H1 (cell line): ENCODE measurements around the gene IGFBP3. TPM values are rescaled to one million over a fixed set of nuclear protein-coding genes. Genes with fewer than 3 reads are reported as not detected.

Source experiments
- CTCF ChIA-PET: fragments of 300-600 bp; sonication (Branson Sonifier 250); formaldehyde crosslinking; loops from one replicate; lab custom pipeline; 2021; ENCODE audit not compliant: partially characterized antibody; lab: Charles Lee
- POLR2A ChIA-PET: fragments of 300-600 bp; sonication (Branson Sonifier 250); formaldehyde crosslinking; loops from one replicate; lab custom pipeline; 2021; ENCODE audit warnings: inconsistent platforms; ENCODE audit not compliant: partially characterized antibody; lab: Charles Lee
- DNase-seq, 2 experiments: peaks; one replicate each; pipeline versions ENCODE4 v3.0.0 to v3.0.0-alpha.2; 2010 to 2022; ENCODE audit warnings: low spot score in 2 of 2, low read depth in 1 of 2, mixed read lengths in 1 of 2
- FAIRE-seq: peaks from 2 replicates; lab custom pipeline; 2011; peaks lifted over from hg19 to GRCh38; lab: Jason Lieb, UNC
- H2AFZ ChIP-seq: 2 replicates; pipeline ENCODE4 v1.8.1; 2012; ENCODE audit warnings: low read length, inconsistent platforms
- H2AK5ac ChIP-seq: 2 replicates; pipeline ENCODE4 v1.6.1; 2013; ENCODE audit warnings: low read depth, low read length
- H2BK120ac ChIP-seq: replicated peaks from 2 replicates; pipeline ENCODE3; 2013; ENCODE audit warnings: low read depth, low read length, inconsistent platforms
- H2BK12ac ChIP-seq: 2 replicates; pipeline ENCODE4 v1.6.1; 2013; ENCODE audit warnings: low read depth, low read length
- H2BK15ac ChIP-seq: 2 replicates; pipeline ENCODE4 v1.6.1; 2013; ENCODE audit warnings: low read length
- H2BK20ac ChIP-seq: 2 replicates; pipeline ENCODE4 v1.6.1; 2013; ENCODE audit warnings: low read length
- H2BK5ac ChIP-seq: 2 replicates; pipeline ENCODE4 v1.6.1; 2013; ENCODE audit warnings: low read depth, low read length
- H3K14ac ChIP-seq: 2 replicates; pipeline ENCODE4 v1.6.1; 2013; ENCODE audit warnings: inconsistent platforms; ENCODE audit not compliant: insufficient read length
- H3K18ac ChIP-seq: 2 replicates; pipeline ENCODE4 v1.6.1; 2013; ENCODE audit warnings: low read length; ENCODE audit errors: extremely low read depth
- H3K23ac ChIP-seq: 2 replicates; pipeline ENCODE4 v1.6.1; 2013; ENCODE audit warnings: inconsistent platforms; ENCODE audit not compliant: insufficient read length
- H3K23me2 ChIP-seq: 2 replicates; pipeline ENCODE4 v1.6.1; 2013; ENCODE audit warnings: low read depth, low read length
- H3K27ac ChIP-seq: 2 replicates; pipeline ENCODE4 v1.6.1; 2011; ENCODE audit warnings: low read depth, low read length, inconsistent platforms
- H3K27me3 ChIP-seq, 4 experiments: replicated peaks in 1 of 4; 1 replicate in 1 of 4; 2 replicates in 3 of 4; pipeline versions ENCODE4 v1.6.1 to v1.8.1; 2011 to 2013; ENCODE audit warnings: low read length in 3 of 4, mild to moderate bottlenecking in 3 of 4, inconsistent platforms in 2 of 4, mixed read lengths in 2 of 4, moderate library complexity in 1 of 4; ENCODE audit not compliant: control insufficient read depth in 3 of 4, insufficient read depth in 3 of 4; ENCODE audit errors: extremely low read depth in 1 of 4
- H3K36me3 ChIP-seq, 4 experiments: 2 replicates each; pipeline versions ENCODE4 v1.6.1 to v1.8.1; 2011 to 2013; ENCODE audit warnings: mild to moderate bottlenecking in 4 of 4, low read length in 3 of 4, moderate library complexity in 2 of 4, control low read depth in 1 of 4, inconsistent platforms in 1 of 4; ENCODE audit not compliant: insufficient read depth in 4 of 4, control insufficient read depth in 2 of 4
- H3K4ac ChIP-seq: replicated peaks from 2 replicates; pipeline ENCODE3; 2013; ENCODE audit warnings: low read length, low read depth, mixed read lengths, inconsistent platforms; ENCODE audit not compliant: insufficient read length
- H3K4me1 ChIP-seq, 4 experiments: replicated peaks in 1 of 4; 1 replicate in 1 of 4; 2 replicates in 3 of 4; pipeline versions ENCODE4 v1.6.1 to v1.8.1; 2011 to 2013; ENCODE audit warnings: low read length in 3 of 4, inconsistent platforms in 2 of 4, mixed read lengths in 1 of 4; ENCODE audit not compliant: insufficient read depth in 4 of 4, control insufficient read depth in 3 of 4
- H3K4me2 ChIP-seq, 2 experiments: 2 replicates each; pipeline versions ENCODE4 v1.6.1 to v1.8.1; 2011 to 2013; ENCODE audit warnings: low read depth in 2 of 2, low read length in 2 of 2, control low read depth in 1 of 2, inconsistent platforms in 1 of 2, mild to moderate bottlenecking in 1 of 2; ENCODE audit not compliant: insufficient read depth in 1 of 2
- H3K4me3 ChIP-seq, 4 experiments: fragments of 200-600, 300-600 bp in 1 of 4; sonication (generic), shearing (Covaris generic), sonication (Bioruptor Twin) in 1 of 4; 2 replicates each; pipeline versions ENCODE4 v1.5.1 to v1.8.1; 2011 to 2016; ENCODE audit warnings: low read length in 4 of 4, low read depth in 3 of 4, control low read depth in 2 of 4, inconsistent platforms in 2 of 4, mild to moderate bottlenecking in 2 of 4, mixed read lengths in 1 of 4, moderate library complexity in 1 of 4; ENCODE audit not compliant: insufficient read depth in 2 of 4; ENCODE audit errors: extremely low read depth in 1 of 4
- H3K56ac ChIP-seq: replicated peaks from 2 replicates; pipeline ENCODE3; 2013; ENCODE audit warnings: low read depth, mild to moderate bottlenecking, mixed read lengths, low read length, inconsistent platforms; ENCODE audit not compliant: insufficient read length
- H3K79me1 ChIP-seq: 2 replicates; pipeline ENCODE4 v1.6.1; 2013; ENCODE audit warnings: low read depth, low read length, control low read depth
- H3K79me2 ChIP-seq, 2 experiments: 2 replicates each; pipeline versions ENCODE4 v1.6.1 to v1.8.1; 2012 to 2013; ENCODE audit warnings: low read length in 2 of 2, mild to moderate bottlenecking in 2 of 2, inconsistent platforms in 1 of 2; ENCODE audit not compliant: insufficient read depth in 2 of 2, control insufficient read depth in 1 of 2
- H3K9ac ChIP-seq, 4 experiments: replicated peaks in 1 of 4; 1 replicate in 1 of 4; 2 replicates in 3 of 4; pipeline versions ENCODE4 v1.6.1 to v1.8.1; 2011 to 2013; ENCODE audit warnings: low read depth in 3 of 4, low read length in 3 of 4, control low read depth in 2 of 4, mild to moderate bottlenecking in 2 of 4, moderate library complexity in 2 of 4, inconsistent platforms in 1 of 4; ENCODE audit errors: extremely low read depth in 1 of 4
- H3K9me3 ChIP-seq, 2 experiments: 2 replicates each; pipeline versions ENCODE4 v1.6.1 to v1.8.1; 2012 to 2013; ENCODE audit warnings: mild to moderate bottlenecking in 2 of 2, moderate library complexity in 2 of 2, control low read depth in 1 of 2, inconsistent platforms in 1 of 2, low read depth in 1 of 2, low read length in 1 of 2, mixed read lengths in 1 of 2; ENCODE audit not compliant: insufficient read depth in 2 of 2
- H4K20me1 ChIP-seq, 2 experiments: replicated peaks in 1 of 2; 2 replicates each; pipeline versions ENCODE3 to v1.8.1; 2011 to 2013; ENCODE audit warnings: inconsistent platforms in 2 of 2, low read length in 2 of 2, mild to moderate bottlenecking in 1 of 2; ENCODE audit not compliant: insufficient read depth in 2 of 2, control insufficient read depth in 1 of 2
- H4K5ac ChIP-seq: 2 replicates; pipeline ENCODE4 v1.6.1; 2013; ENCODE audit warnings: low read length, low read depth, mixed read lengths, inconsistent platforms; ENCODE audit not compliant: insufficient read length
- H4K8ac ChIP-seq: 2 replicates; pipeline ENCODE4 v1.8.0; 2013; ENCODE audit warnings: mild to moderate bottlenecking, moderate library complexity, low read length, inconsistent platforms; ENCODE audit not compliant: insufficient read depth; ENCODE audit errors: extremely low read depth
- H4K91ac ChIP-seq: replicated peaks from 2 replicates; pipeline ENCODE3; 2013; ENCODE audit warnings: low read length, mixed read lengths, inconsistent platforms; ENCODE audit not compliant: insufficient read length
- BRCA1 ChIP-seq: IDR thresholded peaks from 2 replicates; pipeline ENCODE4 v1.6.1; 2012; ENCODE audit warnings: low read depth, low read length, improper control_type of control experiment
- CBX8 ChIP-seq: fragments of 300-800, 300-1000 bp; sonication (generic); IDR thresholded peaks from 2 replicates; pipeline ENCODE4 v1.7.1; 2016; ENCODE audit warnings: low read depth, low read length, borderline replicate concordance
- CHD2 ChIP-seq: IDR thresholded peaks from 2 replicates; pipeline ENCODE4 v1.6.1; 2012; ENCODE audit warnings: low read length, improper control_type of control experiment
- CREB1 ChIP-seq: IDR thresholded peaks from 2 replicates; pipeline ENCODE4 v1.6.1; 2012; ENCODE audit warnings: inconsistent platforms
- FOSL1 ChIP-seq: IDR thresholded peaks from 2 replicates; pipeline ENCODE4 v1.6.1; 2011; ENCODE audit warnings: mild to moderate bottlenecking, low read depth, low read length, moderate library complexity; ENCODE audit not compliant: insufficient read depth
- KDM5A ChIP-seq: fragments of 200-600 bp; IDR thresholded peaks from 2 replicates; pipeline ENCODE4 v1.7.1; 2012; ENCODE audit warnings: mild to moderate bottlenecking, low read length, inconsistent platforms, mixed read lengths
- SAP30 ChIP-seq: fragments of 300-600 bp; sonication (generic); IDR thresholded peaks from 2 replicates; pipeline ENCODE4 v1.7.1; 2012; ENCODE audit warnings: low read length, moderate library complexity, mild to moderate bottlenecking, inconsistent platforms; ENCODE audit not compliant: insufficient read depth, insufficient replicate concordance
- SP1 ChIP-seq: IDR thresholded peaks from 2 replicates; pipeline ENCODE4 v1.6.1; 2011; ENCODE audit warnings: low read depth, low read length
- SUZ12 ChIP-seq: fragments of 200-600 bp; sonication (generic); IDR thresholded peaks from 2 replicates; pipeline ENCODE4 v1.6.1; 2012; ENCODE audit warnings: mild to moderate bottlenecking, inconsistent platforms, low read length, moderate library complexity, mixed read lengths
- TAF7 ChIP-seq: optimal IDR thresholded peaks from 2 replicates; pipeline ENCODE3; 2011; ENCODE audit warnings: low read depth, mild to moderate bottlenecking, inconsistent platforms, low read length, moderate library complexity, borderline replicate concordance
- TCF12 ChIP-seq: IDR thresholded peaks from 2 replicates; pipeline ENCODE4 v1.6.1; 2011; ENCODE audit warnings: low read depth, mild to moderate bottlenecking, low read length
- WGBS, 2 experiments: shearing (Covaris generic) in 1 of 2; methylation state at CpG; one replicate each; pipeline versions ENCODE4 v1.1.6 to v1.1.7; 2013 to 2015; ENCODE audit warnings: low lambda C conversion rate in 2 of 2, mixed read lengths in 2 of 2, inconsistent platforms in 1 of 2, low coverage in 1 of 2, missing lambda C conversion rate in 1 of 2; ENCODE audit not compliant: insufficient replicate concordance in 2 of 2, insufficient coverage in 1 of 2, insufficient read length in 1 of 2; ENCODE audit errors: extremely low coverage in 1 of 2, missing lambda C conversion rate in 1 of 2; 5-methylcytosine and 5-hydroxymethylcytosine counted together
- polyA plus RNA-seq, 7 experiments: library from polyadenylated mRNA; depleted of rRNA in 3 of 7; stranded (reverse) in 5 of 7; unstranded in 2 of 7; fragments of >200 nt in 5 of 7; fragments of 200-250 nt in 2 of 7; gene quantifications; 1 replicate in 5 of 7; 2 replicates in 1 of 7; 4 replicates in 1 of 7; pipeline versions ENCODE4 v1.2.1 to v1.2.3, GENCODE V29; 2011 to 2013; ENCODE audit warnings: missing spikeins in 2 of 7, mixed read lengths in 2 of 7
- total RNA-seq: library from RNA; stranded (reverse); fragmentation: NEBNext Ultra II Directional; extraction: Animal tissue kit (Norgen Biotek cat#: 25700); gene quantifications from 2 replicates; pipeline ENCODE4 v1.2.1, GENCODE V29; 2021
- TF ChIP-seq, protein P1 (sequence below), 3 experiments: IDR thresholded peaks; 1 replicate in 2 of 3; 2 replicates in 1 of 3; pipeline versions ENCODE4 v1.5.1 to v1.6.1; 2011; ENCODE audit warnings: low read length in 3 of 3, mild to moderate bottlenecking in 3 of 3, inconsistent platforms in 2 of 3, low read depth in 1 of 3, moderate library complexity in 1 of 3; ENCODE audit not compliant: insufficient read depth in 1 of 3; ENCODE audit errors: control extremely low read depth in 1 of 3

Gene IGFBP3
- total and polyA plus RNA-seq, 2 of the 8 experiments (the other 6 are each of a cell fraction or from before 2014, with no cell fraction given), result 5.5 to 12.1 TPM

DNA sequence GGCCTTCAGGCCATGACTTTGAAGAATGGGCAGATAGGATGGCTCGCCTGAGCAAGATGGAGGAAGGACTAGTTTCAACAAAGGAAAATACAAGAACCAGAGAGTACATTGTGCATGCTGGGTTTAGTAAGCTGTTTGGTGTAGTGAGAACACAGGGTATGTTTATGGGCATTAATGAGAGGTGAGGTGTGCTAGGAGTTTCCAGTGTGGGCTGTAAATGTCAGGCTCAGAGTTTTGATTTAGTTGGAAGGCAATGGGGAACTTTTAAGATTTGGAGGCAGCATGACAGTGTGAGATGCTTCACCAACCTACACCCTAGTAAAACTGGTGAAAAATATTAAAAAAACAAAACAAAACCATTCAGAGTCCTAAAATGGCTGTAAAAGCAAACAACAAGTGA lies 19.5 kb downstream of the IGFBP3 start:
- H3K27me3 ChIP-seq, result peaks cover 0 to 2% (median under 1%) of the 10 kb centered on the region in 4 experiments; a peak in 2 of 7 replicates
- no peak overlapping the region for H4K91ac ChIP-seq
- H4K5ac ChIP-seq, result no peak overlapping the region
- FAIRE-seq, result no peak
- no peaks in the 10 kb centered on the region for H3K79me2 ChIP-seq
- no peak overlapping the region for H2BK15ac ChIP-seq
- H4K20me1 ChIP-seq, result no peaks in the 10 kb centered on the region
- H3K79me1 ChIP-seq, result no peaks in the 10 kb centered on the region
- WGBS, 2 experiments, result 94% methylated on average over 1 of the region's 1 CpG; no CpG with 5 or more reads in 1 of the 2 experiments
- H3K56ac ChIP-seq, result no peak overlapping the region
- no peak overlapping the region for H3K4me2 ChIP-seq
- H3K36me3 ChIP-seq, result no peaks in the 10 kb centered on the region
- no peak overlapping the region for H2AFZ ChIP-seq
- DNase-seq, result no peak
- H3K9me3 ChIP-seq, result no peaks in the 10 kb centered on the region
- no peak overlapping the region for H3K23ac ChIP-seq
- H2BK20ac ChIP-seq, result no peak overlapping the region
- H3K27ac ChIP-seq, result no peak overlapping the region
- H3K23me2 ChIP-seq, result no peaks in the 10 kb centered on the region
- no peak overlapping the region for H2BK12ac ChIP-seq
- H3K14ac ChIP-seq, result no peak overlapping the region
- no peak overlapping the region for H3K18ac ChIP-seq
- H2BK120ac ChIP-seq, result no peak overlapping the region
- CTCF ChIA-PET, result interaction anchor here (1.0 to 2.4 kb wide), 6 partner anchors 9 to 29 kb away, joined by 4 to 20 read pairs (median 6); partner anchors contain the start of gene CCDC201
- H3K9ac ChIP-seq, result no peak overlapping the region
- H3K4me3 ChIP-seq, result no peak overlapping the region
- no peak overlapping the region for H3K4ac ChIP-seq
- H4K8ac ChIP-seq, result no peak overlapping the region
- H3K4me1 ChIP-seq, result no peaks in the 10 kb centered on the region
- H2AK5ac ChIP-seq, result no peak overlapping the region
- H2BK5ac ChIP-seq, result no peak overlapping the region
- POLR2A ChIA-PET, result no interaction called here
- TF ChIP-seq, protein P1, sequence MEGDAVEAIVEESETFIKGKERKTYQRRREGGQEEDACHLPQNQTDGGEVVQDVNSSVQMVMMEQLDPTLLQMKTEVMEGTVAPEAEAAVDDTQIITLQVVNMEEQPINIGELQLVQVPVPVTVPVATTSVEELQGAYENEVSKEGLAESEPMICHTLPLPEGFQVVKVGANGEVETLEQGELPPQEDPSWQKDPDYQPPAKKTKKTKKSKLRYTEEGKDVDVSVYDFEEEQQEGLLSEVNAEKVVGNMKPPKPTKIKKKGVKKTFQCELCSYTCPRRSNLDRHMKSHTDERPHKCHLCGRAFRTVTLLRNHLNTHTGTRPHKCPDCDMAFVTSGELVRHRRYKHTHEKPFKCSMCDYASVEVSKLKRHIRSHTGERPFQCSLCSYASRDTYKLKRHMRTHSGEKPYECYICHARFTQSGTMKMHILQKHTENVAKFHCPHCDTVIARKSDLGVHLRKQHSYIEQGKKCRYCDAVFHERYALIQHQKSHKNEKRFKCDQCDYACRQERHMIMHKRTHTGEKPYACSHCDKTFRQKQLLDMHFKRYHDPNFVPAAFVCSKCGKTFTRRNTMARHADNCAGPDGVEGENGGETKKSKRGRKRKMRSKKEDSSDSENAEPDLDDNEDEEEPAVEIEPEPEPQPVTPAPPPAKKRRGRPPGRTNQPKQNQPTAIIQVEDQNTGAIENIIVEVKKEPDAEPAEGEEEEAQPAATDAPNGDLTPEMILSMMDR (IDR thresholded peaks at IDR 0.05; ENCODE audit: control extremely low read depth in 1 of 3, insufficient read depth in 1 of 3, low read depth in 1 of 3, low read length in 3 of 3), result no peak
- TF ChIP-seq SUZ12, result no peak
- TF ChIP-seq TAF7, result no peak
- no peak for TF ChIP-seq TCF12
- TF ChIP-seq CREB1, result no peak
- TF ChIP-seq SP1, result no peak
- TF ChIP-seq BRCA1, result no peak
- TF ChIP-seq CHD2, result no peak
- no peak for TF ChIP-seq CBX8
- TF ChIP-seq SAP30, result no peak
- TF ChIP-seq FOSL1, result no peak
- no peak for TF ChIP-seq KDM5A
